HCT116 (cell line): ENCODE measurements around the gene CADPS. TPM values are rescaled to one million over a fixed set of nuclear protein-coding genes. Genes with fewer than 3 reads are reported as not detected.

Experiments used
- ATAC-seq: fragments of 200-7000 bp; cut with Tn5 transposase; 2 replicates; pipeline ENCODE4 v1.9.1; 2020; ENCODE audit warnings: mild to moderate bottlenecking, moderate library complexity
- BruUV-seq: library from RNA; stranded (reverse); fragments of 400-500 nt; replicated peaks from 2 replicates; lab custom pipeline; 2021; lab: Mats Ljungman, UMichigan
- CTCF ChIA-PET: fragments of 300-600 bp; sonication (Branson Sonifier 250); formaldehyde crosslinking; loops from one replicate; lab custom pipeline; 2021; ENCODE audit warnings: antibody characterized with exemption; lab: Charles Lee
- POLR2A ChIA-PET: fragments of 300-600, 350-600 bp; sonication (Branson Sonifier 250); formaldehyde crosslinking; loops from one replicate; lab custom pipeline; 2021; ENCODE audit warnings: antibody characterized with exemption; lab: Charles Lee
- RAD21 ChIA-PET, 2 experiments: fragments of 300-600 bp; sonication (Branson Sonifier 250); formaldehyde crosslinking; loops; one replicate each; lab custom pipeline; 2023; ENCODE audit warnings: low total read pairs in 2 of 2; ENCODE audit not compliant: uncharacterized antibody in 2 of 2, unreplicated experiment in 2 of 2, low non-redundant PET in 1 of 2; lab: Charles Lee
- DNase-seq: peaks from one replicate; pipeline ENCODE4 v3.0.0-alpha.2; 2010; ENCODE audit warnings: low read depth, low spot score
- H2AFZ ChIP-seq: fragments of 200-600 bp; shearing (Covaris generic), sonication (generic); 2 replicates; pipeline ENCODE4 v1.6.1; 2017; ENCODE audit warnings: low read depth, mixed run types, mixed read lengths, antibody characterized with exemption, low read length; ENCODE audit not compliant: poor library complexity, severe bottlenecking
- H3K27ac ChIP-seq: 2 replicates; pipeline ENCODE4 v1.5.1; 2012; ENCODE audit warnings: low read depth, low read length
- H3K27me3 ChIP-seq: fragments of 200-600 bp; sonication (generic); 2 replicates; pipeline ENCODE4 v1.6.1; 2016; ENCODE audit warnings: mixed run types, low read length, mixed read lengths; ENCODE audit not compliant: insufficient read depth
- H3K36me3 ChIP-seq, 2 experiments: fragments of 200-500 bp in 1 of 2; fragments of 200-600 bp in 1 of 2; sonication (Bioruptor generic) in 1 of 2; sonication (generic) in 1 of 2; 2 replicates each; pipeline versions ENCODE4 v1.5.1 to v1.6.1; 2014 to 2016; ENCODE audit warnings: low read length in 2 of 2, inconsistent platforms in 1 of 2, mixed read lengths in 1 of 2, mixed run types in 1 of 2; ENCODE audit not compliant: insufficient read depth in 2 of 2, control insufficient read depth in 1 of 2
- H3K4me1 ChIP-seq, 2 experiments: fragments of 200-600 bp in 1 of 2; sonication (generic) in 1 of 2; 2 replicates each; pipeline versions ENCODE4 v1.5.1 to v1.6.1; 2012 to 2017; ENCODE audit warnings: low read length in 2 of 2, inconsistent platforms in 1 of 2, mild to moderate bottlenecking in 1 of 2, mixed read lengths in 1 of 2, mixed run types in 1 of 2, moderate library complexity in 1 of 2; ENCODE audit not compliant: insufficient read depth in 2 of 2, control insufficient read depth in 1 of 2
- H3K4me2 ChIP-seq: fragments of 200-600 bp; sonication (generic); 2 replicates; pipeline ENCODE4 v1.6.1; 2017; ENCODE audit warnings: mixed run types, low read length, mixed read lengths
- H3K4me3 ChIP-seq, 2 experiments: fragments of 200-600 bp in 1 of 2; sonication (generic) in 1 of 2; replicated peaks in 1 of 2; 2 replicates each; pipeline ENCODE4 v1.5.1; 2011 to 2016; ENCODE audit warnings: low read length in 2 of 2, control low read depth in 1 of 2, low read depth in 1 of 2, mild to moderate bottlenecking in 1 of 2, mixed read lengths in 1 of 2, mixed run types in 1 of 2
- H3K79me2 ChIP-seq: fragments of 200-600 bp; sonication (generic); 2 replicates; pipeline ENCODE4 v1.6.1; 2017; ENCODE audit warnings: mild to moderate bottlenecking, mixed run types, low read length, moderate library complexity, mixed read lengths; ENCODE audit not compliant: insufficient read depth
- H3K9ac ChIP-seq: fragments of 200-600 bp; sonication (generic); 2 replicates; pipeline ENCODE4 v1.6.1; 2016; ENCODE audit warnings: low read length, mixed read lengths
- H3K9me2 ChIP-seq: fragments of 200-600 bp; sonication (generic), shearing (Covaris generic); 2 replicates; pipeline ENCODE4 v1.6.1; 2017; ENCODE audit warnings: mixed run types, mild to moderate bottlenecking, moderate library complexity; ENCODE audit not compliant: insufficient read depth
- H3K9me3 ChIP-seq, 2 experiments: fragments of 200-500 bp in 1 of 2; fragments of 200-600 bp in 1 of 2; sonication (Bioruptor generic) in 1 of 2; sonication (generic) in 1 of 2; 2 replicates each; pipeline ENCODE4 v1.6.1; 2014 to 2017; ENCODE audit warnings: low read length in 2 of 2, mixed read lengths in 2 of 2, inconsistent platforms in 1 of 2, low read depth in 1 of 2, mild to moderate bottlenecking in 1 of 2, mixed run types in 1 of 2, moderate library complexity in 1 of 2; ENCODE audit not compliant: control insufficient read depth in 1 of 2, insufficient read depth in 1 of 2
- H4K20me1 ChIP-seq: fragments of 200-600 bp; sonication (generic), shearing (Covaris generic); 2 replicates; pipeline ENCODE4 v1.6.1; 2017; ENCODE audit warnings: mixed run types, mild to moderate bottlenecking, moderate library complexity; ENCODE audit not compliant: insufficient read depth
- CBX3 ChIP-seq: IDR thresholded peaks from 2 replicates; pipeline ENCODE4 v1.6.1; 2012; ENCODE audit warnings: low read depth
- CEBPB ChIP-seq: IDR thresholded peaks from 2 replicates; pipeline ENCODE4 v1.6.1; 2012; ENCODE audit warnings: low read depth
- ELF1 ChIP-seq: IDR thresholded peaks from 2 replicates; pipeline ENCODE4 v1.6.1; 2012; ENCODE audit warnings: low read depth, borderline replicate concordance
- EZH2 ChIP-seq: fragments of 200-600 bp; sonication (generic); IDR thresholded peaks from 2 replicates; pipeline ENCODE4 v1.6.1; 2017; ENCODE audit warnings: antibody characterized with exemption, mixed run types
- EZH2phosphoT487 ChIP-seq: fragments of 200-600 bp; IDR thresholded peaks from 2 replicates; pipeline ENCODE4 v1.6.1; 2018; ENCODE audit warnings: antibody characterized with exemption, borderline replicate concordance
- FOSL1 ChIP-seq: IDR thresholded peaks from 2 replicates; pipeline ENCODE4 v1.6.1; 2012; ENCODE audit warnings: low read depth
- JUND ChIP-seq: IDR thresholded peaks from 2 replicates; pipeline ENCODE4 v1.6.1; 2012
- POLR2AphosphoS5 ChIP-seq: IDR thresholded peaks from 2 replicates; pipeline ENCODE4 v1.6.1; 2011; ENCODE audit warnings: mild to moderate bottlenecking, low read depth, low read length, moderate library complexity
- RAD21 ChIP-seq: IDR thresholded peaks from 2 replicates; pipeline ENCODE4 v1.6.1; 2012; ENCODE audit warnings: low read depth, mild to moderate bottlenecking
- SIN3A ChIP-seq: IDR thresholded peaks from 2 replicates; pipeline ENCODE4 v1.6.1; 2012; ENCODE audit warnings: low read depth
- SP1 ChIP-seq: IDR thresholded peaks from 2 replicates; pipeline ENCODE4 v1.6.1; 2012; ENCODE audit warnings: low read depth
- SRF ChIP-seq: IDR thresholded peaks from 2 replicates; pipeline ENCODE4 v1.6.1; 2012; ENCODE audit warnings: low read depth
- ZFX ChIP-seq: fragments of 450-650 bp; IDR thresholded peaks from 2 replicates; pipeline ENCODE4 v1.6.1; 2017
- intact Hi-C: fragments of 100-400 bp; cut with micrococcal nuclease; formaldehyde crosslinking; loops from 2 replicates; pipeline ENCODE4 v1.10.0; 2022
- total RNA-seq: library from RNA; stranded (reverse); gene quantifications from one replicate; pipeline ENCODE4 v1.2.1, GENCODE V29; 2021; ENCODE audit not compliant: unreplicated experiment
- TF ChIP-seq, protein P1 (sequence below): IDR thresholded peaks from 2 replicates; pipeline ENCODE4 v1.6.1; 2012
- TF ChIP-seq, protein P2 (sequence below): IDR thresholded peaks from 2 replicates; pipeline ENCODE4 v1.6.1; 2012; ENCODE audit warnings: low read depth

CADPS gene
- total RNA-seq, 1 experiment from 2014 or later: not detected

DNA sequence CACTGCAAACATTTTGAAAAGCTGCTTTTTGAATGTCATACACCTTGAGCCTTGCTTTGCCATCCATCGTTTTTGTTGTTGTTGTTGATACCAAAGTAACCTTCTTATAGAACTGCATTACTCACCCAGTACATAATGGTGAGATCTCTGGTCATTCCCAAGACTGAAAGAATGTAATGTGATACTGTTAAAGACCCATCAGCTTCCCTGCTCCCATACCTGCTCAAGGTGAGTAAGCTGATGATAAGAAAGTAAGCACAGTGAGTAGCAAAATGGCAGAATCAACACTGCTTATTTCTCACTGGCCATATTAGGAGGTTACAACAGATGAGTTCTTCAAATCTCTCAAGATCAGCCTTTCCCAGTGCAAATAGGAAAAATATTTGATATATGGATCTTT, 89.8 kb downstream of the CADPS start:
- H3K27ac ChIP-seq: no peak overlapping the region
- intact Hi-C loops: no loop called here
- no peaks in the 10 kb centered on the region for H3K4me1 ChIP-seq
- TF ChIP-seq EZH2phosphoT487: no peak
- no peak for TF ChIP-seq ELF1
- no peak for TF ChIP-seq SRF
- TF ChIP-seq EZH2: no peak
- TF ChIP-seq SIN3A: no peak
- no peak for TF ChIP-seq CBX3
- no peak for TF ChIP-seq JUND
- TF ChIP-seq CEBPB: no peak
- TF ChIP-seq, protein P1, sequence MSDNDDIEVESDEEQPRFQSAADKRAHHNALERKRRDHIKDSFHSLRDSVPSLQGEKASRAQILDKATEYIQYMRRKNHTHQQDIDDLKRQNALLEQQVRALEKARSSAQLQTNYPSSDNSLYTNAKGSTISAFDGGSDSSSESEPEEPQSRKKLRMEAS: no peak
- TF ChIP-seq, protein P2, sequence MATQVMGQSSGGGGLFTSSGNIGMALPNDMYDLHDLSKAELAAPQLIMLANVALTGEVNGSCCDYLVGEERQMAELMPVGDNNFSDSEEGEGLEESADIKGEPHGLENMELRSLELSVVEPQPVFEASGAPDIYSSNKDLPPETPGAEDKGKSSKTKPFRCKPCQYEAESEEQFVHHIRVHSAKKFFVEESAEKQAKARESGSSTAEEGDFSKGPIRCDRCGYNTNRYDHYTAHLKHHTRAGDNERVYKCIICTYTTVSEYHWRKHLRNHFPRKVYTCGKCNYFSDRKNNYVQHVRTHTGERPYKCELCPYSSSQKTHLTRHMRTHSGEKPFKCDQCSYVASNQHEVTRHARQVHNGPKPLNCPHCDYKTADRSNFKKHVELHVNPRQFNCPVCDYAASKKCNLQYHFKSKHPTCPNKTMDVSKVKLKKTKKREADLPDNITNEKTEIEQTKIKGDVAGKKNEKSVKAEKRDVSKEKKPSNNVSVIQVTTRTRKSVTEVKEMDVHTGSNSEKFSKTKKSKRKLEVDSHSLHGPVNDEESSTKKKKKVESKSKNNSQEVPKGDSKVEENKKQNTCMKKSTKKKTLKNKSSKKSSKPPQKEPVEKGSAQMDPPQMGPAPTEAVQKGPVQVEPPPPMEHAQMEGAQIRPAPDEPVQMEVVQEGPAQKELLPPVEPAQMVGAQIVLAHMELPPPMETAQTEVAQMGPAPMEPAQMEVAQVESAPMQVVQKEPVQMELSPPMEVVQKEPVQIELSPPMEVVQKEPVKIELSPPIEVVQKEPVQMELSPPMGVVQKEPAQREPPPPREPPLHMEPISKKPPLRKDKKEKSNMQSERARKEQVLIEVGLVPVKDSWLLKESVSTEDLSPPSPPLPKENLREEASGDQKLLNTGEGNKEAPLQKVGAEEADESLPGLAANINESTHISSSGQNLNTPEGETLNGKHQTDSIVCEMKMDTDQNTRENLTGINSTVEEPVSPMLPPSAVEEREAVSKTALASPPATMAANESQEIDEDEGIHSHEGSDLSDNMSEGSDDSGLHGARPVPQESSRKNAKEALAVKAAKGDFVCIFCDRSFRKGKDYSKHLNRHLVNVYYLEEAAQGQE: no peak
- TF ChIP-seq ZFX: no peak
- TF ChIP-seq FOSL1: no peak
- TF ChIP-seq RAD21: no peak
- TF ChIP-seq POLR2AphosphoS5: no peak
- no peak for TF ChIP-seq SP1
- TF ChIP-seq, all 23 proteins: peak for 0
- ATAC-seq: no peak
- Histone ChIP-seq H3K4me3 (no peak overlapping the region), H3K9me3 (no peaks in the 10 kb centered on the region), H3K36me3 (no peaks in the 10 kb centered on the region), H2AFZ (no peak overlapping the region), H3K9me2 (no peaks in the 10 kb centered on the region), H3K9ac (no peak overlapping the region), H3K4me2 (no peak overlapping the region), H3K27me3 (no peaks in the 10 kb centered on the region), H4K20me1 (no peaks in the 10 kb centered on the region), H3K79me2 (no peaks in the 10 kb centered on the region)
- ChIA-PET RAD21 (no interaction called here), POLR2A (no interaction called here), CTCF (no interaction called here)
- no peak for DNase-seq
- no TSS peak for BruUV-seq
